AML-193 (cell line): ENCODE results near the gene PTH2.
"Not testable (repeated sequence)": the region's sequence is repeated elsewhere in the genome, so short reads cannot be mapped to it uniquely, and the experiment has no call there.

ENCODE experiments used
- DNase-seq, 2 experiments: peaks; one replicate each; lab custom pipeline; 2025; lab: John Stamatoyannopoulos, UW

The PTH2 gene

GRCh38 chr19:49447485-49448431 is 24.5 kb upstream of the PTH2 start:
- no peak for DNase-seq

GRCh38 chr19:49445997-49446396 is 22.8 kb upstream of the PTH2 start:
- DNase-seq, result no peak

GRCh38 chr19:49444100-49444700 is 21.0 kb upstream of the PTH2 start:
- not testable (repeated sequence) for DNase-seq

GRCh38 chr19:49443366-49444099 is 20.3 kb upstream of the PTH2 start:
- DNase-seq, result peak; percentile 84 to 85

- peak; percentile 45 to 50 for DNase-seq
These were observed 19.6 kb upstream of the PTH2 start for GRCh38 chr19:49442771-49443365.

- no peak for DNase-seq
These were observed 19.1 kb upstream of the PTH2 start for GRCh38 chr19:49442354-49442753.

- no peak for DNase-seq
These were observed 18.7 kb upstream of the PTH2 start for GRCh38 chr19:49441960-49442350.

- no peak for DNase-seq
These were observed 18.1 kb upstream of the PTH2 start, which contains the start of gene SLC17A7 for GRCh38 chr19:49441210-49441959. Gene SLC17A7 (minus strand): TSS chr19:49441527. CDS start chr19:49441379, 148 bp downstream.

GRCh38 chr19:49440439-49441209 is 17.4 kb upstream of the PTH2 start:
- DNase-seq, result no peak

GRCh38 chr19:49439836-49440235 is 16.6 kb upstream of the PTH2 start:
- no peak for DNase-seq

- no peak for DNase-seq
These were observed 15.0 kb upstream of the PTH2 start for GRCh38 chr19:49438261-49438660.

GRCh38 chr19:49437231-49437630 is 14.0 kb upstream of the PTH2 start:
- no peak for DNase-seq

GRCh38 chr19:49436381-49437017 is 13.3 kb upstream of the PTH2 start:
- no peak for DNase-seq

GRCh38 chr19:49435670-49436069 is 12.4 kb upstream of the PTH2 start:
- DNase-seq, result no peak

GRCh38 chr19:49434907-49435583 is 11.8 kb upstream of the PTH2 start:
- no peak for DNase-seq

- no peak for DNase-seq
These were observed 10.1 kb upstream of the PTH2 start for GRCh38 chr19:49433240-49433901.

GRCh38 chr19:49432141-49433073 is 9.2 kb upstream of the PTH2 start:
- no peak for DNase-seq

- no peak for DNase-seq
These were observed 8.1 kb upstream of the PTH2 start for GRCh38 chr19:49431330-49431749.
